SU-DHL-6 (cell line): ENCODE data around the gene CEBPB.

Experiments used
- H2AFZ ChIP-seq: fragments of 200-600 bp; sonication (generic); 2 replicates; pipeline ENCODE4 v1.6.1; 2014; ENCODE audit warnings: low read depth, mild to moderate bottlenecking, moderate library complexity, mixed read lengths, antibody characterized with exemption, low read length; ENCODE audit not compliant: severe bottlenecking
- H3F3A ChIP-seq: fragments of 200-600 bp; shearing (Covaris generic); 2 replicates; pipeline ENCODE4 v1.6.0; 2016; ENCODE audit warnings: antibody characterized with exemption, mild to moderate bottlenecking; ENCODE audit not compliant: insufficient read depth
- H3K27ac ChIP-seq: fragments of 200-600 bp; sonication (generic); 2 replicates; pipeline ENCODE4 v1.5.1; 2016; ENCODE audit warnings: low read depth, mild to moderate bottlenecking, low read length, moderate library complexity, mixed read lengths
- H3K27me3 ChIP-seq: fragments of 200-600 bp; sonication (generic), shearing (Covaris generic); 2 replicates; pipeline ENCODE4 v1.6.0; 2014; ENCODE audit warnings: mild to moderate bottlenecking, low read length
- H3K36me3 ChIP-seq: fragments of 200-600 bp; sonication (generic); 2 replicates; pipeline ENCODE4 v1.6.1; 2014; ENCODE audit warnings: mild to moderate bottlenecking, low read length, mixed read lengths
- H3K4me2 ChIP-seq: fragments of 300-600, 200-600 bp; shearing (Covaris generic), sonication (generic); 2 replicates; pipeline ENCODE4 v1.6.0; 2014; ENCODE audit warnings: low read length, low read depth, mild to moderate bottlenecking; ENCODE audit not compliant: poor library complexity, severe bottlenecking
- H3K4me3 ChIP-seq: fragments of 200-600 bp; sonication (generic); 2 replicates; pipeline ENCODE4 v1.5.1; 2014; ENCODE audit warnings: antibody characterized with exemption, low read length, mild to moderate bottlenecking, mixed read lengths; ENCODE audit not compliant: insufficient read depth, poor library complexity, severe bottlenecking
- H3K79me2 ChIP-seq: fragments of 200-600 bp; sonication (generic); 2 replicates; pipeline ENCODE4 v1.6.1; 2014; ENCODE audit warnings: mild to moderate bottlenecking, low read length, moderate library complexity; ENCODE audit not compliant: insufficient read depth
- H3K9ac ChIP-seq: fragments of 200-600 bp; sonication (generic); 2 replicates; pipeline ENCODE4 v1.7.0; 2014; ENCODE audit warnings: mild to moderate bottlenecking, low read length
- H3K9me2 ChIP-seq: fragments of 200-600 bp; sonication (generic); replicated peaks from 2 replicates; pipeline ENCODE4 v1.6.1; 2014; ENCODE audit warnings: low read length; ENCODE audit not compliant: insufficient read depth
- H3K9me3 ChIP-seq: fragments of 200-600 bp; sonication (generic); 2 replicates; pipeline ENCODE4 v1.6.1; 2014; ENCODE audit warnings: low read length, mixed read lengths; ENCODE audit not compliant: insufficient read depth
- H4K20me1 ChIP-seq: fragments of 200-600 bp; sonication (generic); 2 replicates; pipeline ENCODE4 v1.6.1; 2014; ENCODE audit warnings: low read depth, mild to moderate bottlenecking, antibody characterized with exemption, low read length, moderate library complexity, mixed read lengths
- EZH2phosphoT487 ChIP-seq: fragments of 200-600 bp; sonication (generic), shearing (Covaris generic); conservative IDR thresholded peaks from 2 replicates; pipeline ENCODE4 v1.6.1; 2018; ENCODE audit warnings: mild to moderate bottlenecking, antibody characterized with exemption, low read length, moderate library complexity, mixed read lengths
- TF ChIP-seq, protein P1 (sequence below): fragments of 200-600 bp; sonication (generic); IDR thresholded peaks from one replicate; pipeline ENCODE4 v1.5.1; 2017; ENCODE audit warnings: antibody characterized with exemption, mild to moderate bottlenecking, low read length, moderate library complexity; ENCODE audit not compliant: insufficient read depth, poor library complexity, severe bottlenecking

The CEBPB gene

DNA sequence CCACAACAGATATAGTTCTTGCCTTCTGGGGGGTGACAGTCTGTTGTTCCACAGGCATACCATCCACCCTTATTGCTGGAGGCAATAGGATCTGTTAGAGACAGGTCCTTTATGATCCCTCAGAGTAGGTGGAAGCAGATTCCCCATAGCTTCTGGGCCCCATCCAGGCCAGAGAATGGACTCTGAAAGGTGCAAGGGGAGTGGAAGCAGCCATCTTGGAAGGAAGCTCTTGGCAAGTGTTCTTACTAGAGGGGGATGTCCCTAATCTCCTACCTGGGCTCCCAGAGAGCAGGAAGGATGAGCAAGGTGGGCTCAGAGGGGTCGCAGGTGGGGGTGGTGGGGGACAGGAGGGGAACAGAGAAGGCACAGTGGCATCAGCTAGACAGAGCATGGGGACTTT is 33.4 kb downstream of the CEBPB start:
- Histone ChIP-seq H2AFZ (no peak overlapping the region), H3K4me2 (no peak overlapping the region), H3K36me3 (no peaks in the 10 kb centered on the region), H3K27ac (no peak overlapping the region), H3K27me3 (no peaks in the 10 kb centered on the region), H3K4me3 (no peak overlapping the region), H3F3A (no peaks in the 10 kb centered on the region), H3K79me2 (no peaks in the 10 kb centered on the region), H3K9me2 (no peaks in the 10 kb centered on the region), H3K9me3 (no peaks in the 10 kb centered on the region), H3K9ac (no peak overlapping the region), H4K20me1 (no peaks in the 10 kb centered on the region)
- no peak for TF ChIP-seq EZH2phosphoT487
- TF ChIP-seq, protein P1, sequence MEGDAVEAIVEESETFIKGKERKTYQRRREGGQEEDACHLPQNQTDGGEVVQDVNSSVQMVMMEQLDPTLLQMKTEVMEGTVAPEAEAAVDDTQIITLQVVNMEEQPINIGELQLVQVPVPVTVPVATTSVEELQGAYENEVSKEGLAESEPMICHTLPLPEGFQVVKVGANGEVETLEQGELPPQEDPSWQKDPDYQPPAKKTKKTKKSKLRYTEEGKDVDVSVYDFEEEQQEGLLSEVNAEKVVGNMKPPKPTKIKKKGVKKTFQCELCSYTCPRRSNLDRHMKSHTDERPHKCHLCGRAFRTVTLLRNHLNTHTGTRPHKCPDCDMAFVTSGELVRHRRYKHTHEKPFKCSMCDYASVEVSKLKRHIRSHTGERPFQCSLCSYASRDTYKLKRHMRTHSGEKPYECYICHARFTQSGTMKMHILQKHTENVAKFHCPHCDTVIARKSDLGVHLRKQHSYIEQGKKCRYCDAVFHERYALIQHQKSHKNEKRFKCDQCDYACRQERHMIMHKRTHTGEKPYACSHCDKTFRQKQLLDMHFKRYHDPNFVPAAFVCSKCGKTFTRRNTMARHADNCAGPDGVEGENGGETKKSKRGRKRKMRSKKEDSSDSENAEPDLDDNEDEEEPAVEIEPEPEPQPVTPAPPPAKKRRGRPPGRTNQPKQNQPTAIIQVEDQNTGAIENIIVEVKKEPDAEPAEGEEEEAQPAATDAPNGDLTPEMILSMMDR, result no peak

DNA sequence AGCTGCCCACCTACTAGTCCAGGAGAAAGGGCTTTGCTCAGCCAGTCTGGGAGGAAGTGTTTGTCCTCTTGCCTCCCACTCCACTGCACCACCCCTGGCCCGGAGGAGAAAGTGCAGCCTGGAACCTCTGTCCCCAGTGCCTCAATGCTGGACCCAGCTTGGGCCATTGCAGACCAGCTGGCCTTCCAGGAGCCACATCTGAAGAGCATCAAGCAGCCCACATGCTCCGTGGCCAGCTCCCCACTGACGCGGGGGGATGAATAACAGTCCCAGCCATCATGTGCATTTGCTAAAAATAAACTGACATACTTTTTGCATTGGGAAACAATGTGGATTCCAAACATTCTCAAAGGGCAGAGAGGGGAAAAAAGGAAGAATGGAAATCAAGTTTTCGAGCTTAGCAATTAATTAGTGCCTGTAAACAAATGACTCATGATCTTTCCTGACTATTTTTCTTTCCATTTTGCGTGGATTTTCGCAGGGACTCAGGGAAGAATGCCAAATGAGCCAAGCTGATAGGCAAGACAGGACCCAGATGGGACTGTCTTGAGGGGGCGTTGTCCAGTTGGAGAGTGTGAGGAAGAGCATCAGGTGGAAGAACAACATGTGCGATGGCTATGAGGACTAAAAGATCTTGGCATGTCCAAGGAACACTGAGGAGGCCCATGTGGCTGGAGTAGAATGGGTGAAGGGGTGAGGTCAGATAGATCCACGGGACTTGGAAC is 34.1 kb downstream of the CEBPB start:
- no peaks in the 10 kb centered on the region for H3K9me2 ChIP-seq
- no peaks in the 10 kb centered on the region for H3K9me3 ChIP-seq
- no peaks in the 10 kb centered on the region for H3K36me3 ChIP-seq
- H3F3A ChIP-seq, result no peaks in the 10 kb centered on the region
- no peak overlapping the region for H3K4me2 ChIP-seq
- no peaks in the 10 kb centered on the region for H4K20me1 ChIP-seq
- no peak overlapping the region for H3K27ac ChIP-seq
- H2AFZ ChIP-seq, result no peak overlapping the region
- H3K4me3 ChIP-seq, result no peak overlapping the region
- no peak overlapping the region for H3K9ac ChIP-seq
- no peaks in the 10 kb centered on the region for H3K79me2 ChIP-seq
- no peak for TF ChIP-seq EZH2phosphoT487
- TF ChIP-seq, protein P1, result no peak
- H3K27me3 ChIP-seq, result no peaks in the 10 kb centered on the region

DNA sequence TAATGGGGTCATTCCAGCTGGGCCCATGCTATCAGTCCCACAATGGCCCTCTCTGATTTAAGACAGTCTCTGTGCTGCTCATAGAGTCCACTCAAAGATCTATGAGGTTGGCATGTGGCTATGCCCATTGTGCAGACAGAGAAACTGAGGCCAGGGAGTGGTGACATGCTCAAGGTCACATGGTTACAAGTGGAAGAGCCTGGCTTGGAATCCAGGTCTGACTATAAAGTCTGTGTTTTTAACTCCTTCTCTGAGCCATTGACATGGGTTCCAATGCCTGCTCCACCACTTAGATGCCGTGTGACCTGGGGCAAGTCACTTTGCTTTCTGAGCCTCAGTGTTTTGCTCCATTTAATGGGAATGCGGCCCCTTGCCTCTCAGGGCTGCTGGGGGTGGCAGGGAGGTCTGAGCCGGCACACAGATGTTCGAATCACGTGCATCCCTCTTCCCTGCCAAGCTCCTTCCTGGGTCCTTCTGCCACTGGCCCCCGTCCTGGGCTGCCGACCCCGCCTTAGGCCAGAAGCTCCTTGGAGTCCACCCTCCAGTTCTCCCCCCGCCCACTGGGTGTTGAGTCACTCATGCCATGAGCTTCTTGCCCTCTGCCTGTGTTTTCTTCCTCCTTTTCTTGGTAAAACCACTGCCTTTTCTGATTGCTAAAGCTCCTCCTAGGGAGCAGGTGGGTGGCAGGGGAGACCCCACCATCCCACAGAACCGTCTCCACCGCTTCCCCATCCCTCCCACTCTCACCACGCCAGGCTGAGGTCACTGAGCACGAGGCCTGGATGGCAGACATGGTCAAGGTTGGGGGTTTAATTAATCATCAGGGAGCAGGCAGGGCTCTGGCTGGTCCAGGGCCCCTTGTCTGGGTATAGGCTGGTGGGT is 35.7 kb downstream of the CEBPB start:
- Histone ChIP-seq H3K4me2 (no peak overlapping the region), H3K4me3 (no peak overlapping the region), H2AFZ (no peak overlapping the region), H3K27me3 (no peaks in the 10 kb centered on the region), H3F3A (no peaks in the 10 kb centered on the region), H3K79me2 (no peaks in the 10 kb centered on the region), H4K20me1 (no peaks in the 10 kb centered on the region), H3K9ac (no peak overlapping the region), H3K27ac (no peak overlapping the region), H3K36me3 (no peaks in the 10 kb centered on the region), H3K9me2 (no peaks in the 10 kb centered on the region), H3K9me3 (no peaks in the 10 kb centered on the region)
- no peak for TF ChIP-seq EZH2phosphoT487
- TF ChIP-seq, protein P1, result no peak
